ENCODE results near the gene BABAM2.

- TF ChIP-seq CTCF (IDR thresholded peaks at IDR 0.05; ENCODE audit: low read depth, low read length, missing input control) (no peak), RAD21 (IDR thresholded peaks at IDR 0.05) (peak; percentile 6 to 38), GABPA (IDR thresholded peaks at IDR 0.05 in 1 of 2, conservative IDR thresholded peaks at IDR 0.05 in 1 of 2) (no peak), JUND (IDR thresholded peaks at IDR 0.05) (no peak), SP1 (IDR thresholded peaks at IDR 0.05) (peak; percentile 37), NR2F2 (IDR thresholded peaks at IDR 0.05) (peak; percentile 99), YY1 (IDR thresholded peaks at IDR 0.05) (peak; percentile 96)
- TF ChIP-seq, protein P1, sequence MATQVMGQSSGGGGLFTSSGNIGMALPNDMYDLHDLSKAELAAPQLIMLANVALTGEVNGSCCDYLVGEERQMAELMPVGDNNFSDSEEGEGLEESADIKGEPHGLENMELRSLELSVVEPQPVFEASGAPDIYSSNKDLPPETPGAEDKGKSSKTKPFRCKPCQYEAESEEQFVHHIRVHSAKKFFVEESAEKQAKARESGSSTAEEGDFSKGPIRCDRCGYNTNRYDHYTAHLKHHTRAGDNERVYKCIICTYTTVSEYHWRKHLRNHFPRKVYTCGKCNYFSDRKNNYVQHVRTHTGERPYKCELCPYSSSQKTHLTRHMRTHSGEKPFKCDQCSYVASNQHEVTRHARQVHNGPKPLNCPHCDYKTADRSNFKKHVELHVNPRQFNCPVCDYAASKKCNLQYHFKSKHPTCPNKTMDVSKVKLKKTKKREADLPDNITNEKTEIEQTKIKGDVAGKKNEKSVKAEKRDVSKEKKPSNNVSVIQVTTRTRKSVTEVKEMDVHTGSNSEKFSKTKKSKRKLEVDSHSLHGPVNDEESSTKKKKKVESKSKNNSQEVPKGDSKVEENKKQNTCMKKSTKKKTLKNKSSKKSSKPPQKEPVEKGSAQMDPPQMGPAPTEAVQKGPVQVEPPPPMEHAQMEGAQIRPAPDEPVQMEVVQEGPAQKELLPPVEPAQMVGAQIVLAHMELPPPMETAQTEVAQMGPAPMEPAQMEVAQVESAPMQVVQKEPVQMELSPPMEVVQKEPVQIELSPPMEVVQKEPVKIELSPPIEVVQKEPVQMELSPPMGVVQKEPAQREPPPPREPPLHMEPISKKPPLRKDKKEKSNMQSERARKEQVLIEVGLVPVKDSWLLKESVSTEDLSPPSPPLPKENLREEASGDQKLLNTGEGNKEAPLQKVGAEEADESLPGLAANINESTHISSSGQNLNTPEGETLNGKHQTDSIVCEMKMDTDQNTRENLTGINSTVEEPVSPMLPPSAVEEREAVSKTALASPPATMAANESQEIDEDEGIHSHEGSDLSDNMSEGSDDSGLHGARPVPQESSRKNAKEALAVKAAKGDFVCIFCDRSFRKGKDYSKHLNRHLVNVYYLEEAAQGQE (IDR thresholded peaks at IDR 0.05) = peak; percentile 95
- TF ChIP-seq, protein P2, sequence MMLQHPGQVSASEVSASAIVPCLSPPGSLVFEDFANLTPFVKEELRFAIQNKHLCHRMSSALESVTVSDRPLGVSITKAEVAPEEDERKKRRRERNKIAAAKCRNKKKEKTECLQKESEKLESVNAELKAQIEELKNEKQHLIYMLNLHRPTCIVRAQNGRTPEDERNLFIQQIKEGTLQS (IDR thresholded peaks at IDR 0.05) = no peak
- TF ChIP-seq, protein P3, sequence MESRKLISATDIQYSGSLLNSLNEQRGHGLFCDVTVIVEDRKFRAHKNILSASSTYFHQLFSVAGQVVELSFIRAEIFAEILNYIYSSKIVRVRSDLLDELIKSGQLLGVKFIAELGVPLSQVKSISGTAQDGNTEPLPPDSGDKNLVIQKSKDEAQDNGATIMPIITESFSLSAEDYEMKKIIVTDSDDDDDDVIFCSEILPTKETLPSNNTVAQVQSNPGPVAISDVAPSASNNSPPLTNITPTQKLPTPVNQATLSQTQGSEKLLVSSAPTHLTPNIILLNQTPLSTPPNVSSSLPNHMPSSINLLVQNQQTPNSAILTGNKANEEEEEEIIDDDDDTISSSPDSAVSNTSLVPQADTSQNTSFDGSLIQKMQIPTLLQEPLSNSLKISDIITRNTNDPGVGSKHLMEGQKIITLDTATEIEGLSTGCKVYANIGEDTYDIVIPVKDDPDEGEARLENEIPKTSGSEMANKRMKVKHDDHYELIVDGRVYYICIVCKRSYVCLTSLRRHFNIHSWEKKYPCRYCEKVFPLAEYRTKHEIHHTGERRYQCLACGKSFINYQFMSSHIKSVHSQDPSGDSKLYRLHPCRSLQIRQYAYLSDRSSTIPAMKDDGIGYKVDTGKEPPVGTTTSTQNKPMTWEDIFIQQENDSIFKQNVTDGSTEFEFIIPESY (IDR thresholded peaks at IDR 0.05) = no peak
- TF ChIP-seq, protein P4, sequence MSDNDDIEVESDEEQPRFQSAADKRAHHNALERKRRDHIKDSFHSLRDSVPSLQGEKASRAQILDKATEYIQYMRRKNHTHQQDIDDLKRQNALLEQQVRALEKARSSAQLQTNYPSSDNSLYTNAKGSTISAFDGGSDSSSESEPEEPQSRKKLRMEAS (IDR thresholded peaks at IDR 0.05) = peak; percentile 46
Measured at GRCh38 chr2:27890146-27890923, at the start of gene BABAM2, which contains the start of gene RBKS.

All from liver (tissue), 3 donors.